ENCODE measurements around the gene CXCL16.

GRCh38 chr17:4747847-4748246 lies 8.1 kb upstream of the CXCL16 start:
- no peak for TF ChIP-seq EZH2 (IDR thresholded peaks at IDR 0.05; ENCODE audit: insufficient read depth, low read length)
- TF ChIP-seq, protein P1, sequence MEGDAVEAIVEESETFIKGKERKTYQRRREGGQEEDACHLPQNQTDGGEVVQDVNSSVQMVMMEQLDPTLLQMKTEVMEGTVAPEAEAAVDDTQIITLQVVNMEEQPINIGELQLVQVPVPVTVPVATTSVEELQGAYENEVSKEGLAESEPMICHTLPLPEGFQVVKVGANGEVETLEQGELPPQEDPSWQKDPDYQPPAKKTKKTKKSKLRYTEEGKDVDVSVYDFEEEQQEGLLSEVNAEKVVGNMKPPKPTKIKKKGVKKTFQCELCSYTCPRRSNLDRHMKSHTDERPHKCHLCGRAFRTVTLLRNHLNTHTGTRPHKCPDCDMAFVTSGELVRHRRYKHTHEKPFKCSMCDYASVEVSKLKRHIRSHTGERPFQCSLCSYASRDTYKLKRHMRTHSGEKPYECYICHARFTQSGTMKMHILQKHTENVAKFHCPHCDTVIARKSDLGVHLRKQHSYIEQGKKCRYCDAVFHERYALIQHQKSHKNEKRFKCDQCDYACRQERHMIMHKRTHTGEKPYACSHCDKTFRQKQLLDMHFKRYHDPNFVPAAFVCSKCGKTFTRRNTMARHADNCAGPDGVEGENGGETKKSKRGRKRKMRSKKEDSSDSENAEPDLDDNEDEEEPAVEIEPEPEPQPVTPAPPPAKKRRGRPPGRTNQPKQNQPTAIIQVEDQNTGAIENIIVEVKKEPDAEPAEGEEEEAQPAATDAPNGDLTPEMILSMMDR (IDR thresholded peaks at IDR 0.05; ENCODE audit: insufficient read depth, low read depth, low read length) = no peak

Measured in astrocyte (in vitro differentiated cells and primary cell).